HepG2 (cell line): ENCODE data around the gene CCDC160. TPM values are rescaled to one million over a fixed set of nuclear protein-coding genes. Genes with fewer than 3 reads are reported as not detected.

Experiments
- ATAC-seq: fragments of 200-7000 bp; cut with Tn5 transposase; 3 replicates; pipeline ENCODE4 v1.9.1; 2020; ENCODE audit warnings: mild to moderate bottlenecking, moderate library complexity
- BruUV-seq: library from RNA; stranded (reverse); fragments of 400-500 nt; replicated peaks from 2 replicates; lab custom pipeline; 2021; lab: Mats Ljungman, UMichigan
- CTCF ChIA-PET: fragments of 300-600 bp; formaldehyde crosslinking; extraction: SDS; loops from one replicate; lab custom pipeline; 2021; ENCODE audit warnings: low total read pairs, inconsistent platforms, low intra/inter-chr PET ratio; lab: Yijun Ruan, JAX
- POLR2A ChIA-PET: fragments of 350-600 bp; sonication (Branson Sonifier 250); formaldehyde crosslinking; loops from one replicate; lab custom pipeline; 2020; ENCODE audit warnings: antibody characterized with exemption, inconsistent platforms; lab: Yijun Ruan, JAX
- DNase-seq: peaks from one replicate; pipeline ENCODE4 v3.0.0-alpha.2; 2015; ENCODE audit warnings: low spot score
- FAIRE-seq: peaks from 3 replicates; lab custom pipeline; 2011; peaks lifted over from hg19 to GRCh38; lab: Jason Lieb, UNC
- H2AFZ ChIP-seq: one replicate; pipeline ENCODE4 v1.6.1; 2011; ENCODE audit warnings: low read length, inconsistent platforms
- H3K27ac ChIP-seq: fragments of 300-600 bp; 3 replicates; pipeline ENCODE4 v1.8.0; 2011; ENCODE audit warnings: mixed run types, mild to moderate bottlenecking, mixed read lengths, low read length, inconsistent platforms; ENCODE audit not compliant: insufficient read depth; ENCODE audit errors: extremely low read length
- H3K27me3 ChIP-seq, 2 experiments: fragments of 200-600 bp in 1 of 2; 2 replicates in 1 of 2; 3 replicates in 1 of 2; pipeline versions ENCODE4 v1.6.0 to v1.8.0; 2011; ENCODE audit warnings: low read length in 2 of 2, mild to moderate bottlenecking in 2 of 2, moderate library complexity in 2 of 2, inconsistent platforms in 1 of 2; ENCODE audit not compliant: insufficient read depth in 2 of 2, control insufficient read depth in 1 of 2
- H3K36me3 ChIP-seq, 2 experiments: fragments of 200-600 bp in 1 of 2; replicated peaks in 1 of 2; 2 replicates in 1 of 2; 3 replicates in 1 of 2; pipeline versions ENCODE4 v1.5.1 to v1.8.0; 2011; ENCODE audit warnings: low read length in 2 of 2, inconsistent platforms in 1 of 2; ENCODE audit not compliant: insufficient read depth in 2 of 2, control insufficient read depth in 1 of 2
- H3K4me1 ChIP-seq: 2 replicates; pipeline ENCODE4 v1.5.1; 2012; ENCODE audit warnings: low read length, inconsistent platforms; ENCODE audit not compliant: insufficient read depth
- H3K4me2 ChIP-seq: 2 replicates; pipeline ENCODE4 v1.6.0; 2011; ENCODE audit warnings: low read depth, low read length, inconsistent platforms
- H3K4me3 ChIP-seq, 3 experiments: fragments of 200-600 bp in 1 of 3; sonication (generic), shearing (Covaris generic) in 1 of 3; replicated peaks in 1 of 3; 2 replicates each; pipeline ENCODE4 v1.5.1; 2011 to 2016; ENCODE audit warnings: low read length in 3 of 3, inconsistent platforms in 2 of 3, low read depth in 2 of 3, mild to moderate bottlenecking in 2 of 3, control low read depth in 1 of 3, mixed read lengths in 1 of 3; ENCODE audit not compliant: insufficient read depth in 1 of 3
- H3K79me2 ChIP-seq: one replicate; pipeline ENCODE4 v1.6.1; 2011; ENCODE audit warnings: low read length, inconsistent platforms; ENCODE audit not compliant: insufficient read depth
- H3K9ac ChIP-seq: 2 replicates; pipeline ENCODE4 v1.6.0; 2011; ENCODE audit warnings: mild to moderate bottlenecking, low read depth, low read length, inconsistent platforms; ENCODE audit not compliant: insufficient read depth
- H3K9me3 ChIP-seq: 2 replicates; pipeline ENCODE4 v1.5.1; 2012; ENCODE audit warnings: mild to moderate bottlenecking, low read length
- H4K20me1 ChIP-seq: 2 replicates; pipeline ENCODE4 v1.6.0; 2011; ENCODE audit warnings: inconsistent platforms, mild to moderate bottlenecking, low read length, moderate library complexity; ENCODE audit not compliant: insufficient read depth
- CBX1 ChIP-seq: IDR thresholded peaks from one replicate; pipeline ENCODE4 v1.6.1; 2016; ENCODE audit warnings: antibody characterized with exemption, low read depth
- KDM5A ChIP-seq: fragments of 200-600 bp; sonication (generic); IDR thresholded peaks from 2 replicates; pipeline ENCODE4 v1.7.0; 2018; ENCODE audit warnings: antibody characterized with exemption, mild to moderate bottlenecking, low read length, borderline replicate concordance
- POLR2A ChIP-seq, 2 experiments: IDR thresholded peaks; 2 replicates each; pipeline ENCODE4 v1.6.1; 2011; ENCODE audit warnings: low read depth in 2 of 2, low read length in 2 of 2, mild to moderate bottlenecking in 1 of 2, moderate library complexity in 1 of 2; ENCODE audit not compliant: insufficient read depth in 1 of 2
- ZNF577 ChIP-seq: sonication (generic); formaldehyde crosslinking; IDR thresholded peaks from 2 replicates; pipeline ENCODE4 v1.4.0; 2020; ENCODE audit warnings: mild to moderate bottlenecking, low read depth, missing genetic modification reagents, borderline replicate concordance
- ZNF784 ChIP-seq: sonication (generic); formaldehyde crosslinking; IDR thresholded peaks from 2 replicates; pipeline ENCODE4 v1.5.1; 2020; ENCODE audit warnings: missing genetic modification reagents, mild to moderate bottlenecking, borderline replicate concordance
- WGBS: methylation state at CpG from one replicate; pipeline ENCODE4 v1.1.6; 2017; ENCODE audit warnings: low lambda C conversion rate; 5-methylcytosine and 5-hydroxymethylcytosine counted together
- in situ Hi-C: cut with HindIII; loops from 2 replicates; pipeline ENCODE4 v1.10.0; 2017; ENCODE audit warnings: low pct_unique_long_range_greater_than_20kb; ENCODE audit not compliant: extremely low pct_ligation_motif_present
- intact Hi-C: fragments of 100-400 bp; cut with micrococcal nuclease; formaldehyde crosslinking; loops from one replicate; pipeline ENCODE4 v1.10.0; 2022; ENCODE audit not compliant: unreplicated experiment
- polyA plus RNA-seq, 8 experiments: library from polyadenylated mRNA; depleted of rRNA in 3 of 8; stranded (reverse) in 7 of 8; unstranded in 1 of 8; fragments of >200 nt; fragmentation: Illumina TruSeq in 4 of 8; extraction: Trizol in 4 of 8; gene quantifications; 2 replicates each; pipeline versions ENCODE4 v1.2.1 to v1.2.3, GENCODE V29; 2011 to 2016; ENCODE audit warnings: low read depth in 4 of 8, missing spikeins in 1 of 8, mixed read lengths in 1 of 8; ENCODE audit not compliant: insufficient read depth in 1 of 8
- total RNA-seq, 5 experiments: library from RNA; depleted of rRNA; stranded (reverse); fragments of >200 nt; fragmentation: Illumina TruSeq; extraction: Trizol; gene quantifications; 2 replicates each; pipeline ENCODE4 v1.2.3, GENCODE V29; 2016; ENCODE audit warnings: low read depth in 1 of 5
- TF ChIP-seq, protein P1 (sequence below): IDR thresholded peaks from 2 replicates; pipeline ENCODE4 v1.6.1; 2016; ENCODE audit warnings: mild to moderate bottlenecking
- TF ChIP-seq, protein P2 (sequence below): sonication (generic); formaldehyde crosslinking; IDR thresholded peaks from 2 replicates; pipeline ENCODE4 v1.5.0; 2020; ENCODE audit warnings: missing genetic modification reagents

The CCDC160 gene
- total and polyA plus RNA-seq, 2 of the 13 experiments (the other 11 are each of a cell fraction or from before 2014, with no cell fraction given), result not detected

- CTCF ChIA-PET, result no interaction called here
- intact Hi-C loops (no loop called here), in situ Hi-C loops (no loop called here)
- no TSS peak for BruUV-seq
- H2AFZ ChIP-seq, result no peak overlapping the region
- H3K4me2 ChIP-seq, result no peak overlapping the region
- H3K36me3 ChIP-seq, result no peaks in the 10 kb centered on the region
- H4K20me1 ChIP-seq, result no peaks in the 10 kb centered on the region
- H3K9me3 ChIP-seq, result no peaks in the 10 kb centered on the region
- FAIRE-seq, result no peak
- H3K27ac ChIP-seq, result no peak overlapping the region
- H3K4me3 ChIP-seq, result no peak overlapping the region
- POLR2A ChIA-PET, result no interaction called here
- no peak for ATAC-seq
- H3K4me1 ChIP-seq, result no peaks in the 10 kb centered on the region
- H3K79me2 ChIP-seq, result no peaks in the 10 kb centered on the region
- TF ChIP-seq ZNF577 (CRISPR knock-in tag), result no peak
- no peak for TF ChIP-seq POLR2A (IDR thresholded peaks at IDR 0.05; ENCODE audit: insufficient read depth in 1 of 2, low read depth in 2 of 2, low read length in 2 of 2)
- no peak for TF ChIP-seq KDM5A
- TF ChIP-seq, protein P1, sequence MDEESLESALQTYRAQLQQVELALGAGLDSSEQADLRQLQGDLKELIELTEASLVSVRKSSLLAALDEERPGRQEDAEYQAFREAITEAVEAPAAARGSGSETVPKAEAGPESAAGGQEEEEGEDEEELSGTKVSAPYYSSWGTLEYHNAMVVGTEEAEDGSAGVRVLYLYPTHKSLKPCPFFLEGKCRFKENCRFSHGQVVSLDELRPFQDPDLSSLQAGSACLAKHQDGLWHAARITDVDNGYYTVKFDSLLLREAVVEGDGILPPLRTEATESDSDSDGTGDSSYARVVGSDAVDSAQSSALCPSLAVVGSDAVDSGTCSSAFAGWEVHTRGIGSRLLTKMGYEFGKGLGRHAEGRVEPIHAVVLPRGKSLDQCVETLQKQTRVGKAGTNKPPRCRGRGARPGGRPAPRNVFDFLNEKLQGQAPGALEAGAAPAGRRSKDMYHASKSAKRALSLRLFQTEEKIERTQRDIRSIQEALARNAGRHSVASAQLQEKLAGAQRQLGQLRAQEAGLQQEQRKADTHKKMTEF (CRISPR knock-in tag), result no peak
- TF ChIP-seq CBX1, result no peak
- TF ChIP-seq ZNF784 (CRISPR knock-in tag), result no peak
- TF ChIP-seq, protein P2, sequence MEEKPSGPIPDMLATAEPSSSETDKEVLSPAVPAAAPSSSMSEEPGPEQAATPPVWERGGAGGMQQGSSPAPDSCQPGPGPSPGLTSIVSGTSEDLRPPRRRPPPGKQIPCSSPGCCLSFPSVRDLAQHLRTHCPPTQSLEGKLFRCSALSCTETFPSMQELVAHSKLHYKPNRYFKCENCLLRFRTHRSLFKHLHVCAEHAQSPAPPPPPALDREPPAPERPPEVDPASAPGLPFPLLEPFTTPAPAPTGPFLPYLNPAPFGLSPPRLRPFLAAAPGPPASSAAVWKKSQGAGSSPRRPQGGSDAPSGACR (CRISPR knock-in tag), result no peak
- TF ChIP-seq, all 625 proteins: peak for 0
- DNase-seq, result no peak
- Histone ChIP-seq H3K27me3 (peaks cover 0 to 8% of the 10 kb centered on the region in 2 experiments; a peak in 1 of 5 replicates), H3K9ac (no peak overlapping the region)
- 0% methylated on average over 1 of the region's 2 CpGs for WGBS
Measured at GRCh38 chrX:134240209-134240608, 3.2 kb downstream of the CCDC160 start.
